Glomerular endothelial cell (primary cell): ENCODE results near the gene THRB. TPM values are rescaled to one million over a fixed set of nuclear protein-coding genes. Genes with fewer than 3 reads are reported as not detected.

ENCODE experiments used
- DNase-seq: peaks from one replicate; pipeline ENCODE4 v3.0.0-alpha.2; 2011; ENCODE audit warnings: low read depth, low spot score; ENCODE audit errors: extremely low read depth
- total RNA-seq: library from RNA; depleted of rRNA; stranded (reverse); fragments of >200 nt; gene quantifications from 2 replicates; pipeline ENCODE4 v1.2.3, GENCODE V29; 2015

Gene THRB
- total RNA-seq, 1 donor from 2014 or later: 0.06 TPM

DNA sequence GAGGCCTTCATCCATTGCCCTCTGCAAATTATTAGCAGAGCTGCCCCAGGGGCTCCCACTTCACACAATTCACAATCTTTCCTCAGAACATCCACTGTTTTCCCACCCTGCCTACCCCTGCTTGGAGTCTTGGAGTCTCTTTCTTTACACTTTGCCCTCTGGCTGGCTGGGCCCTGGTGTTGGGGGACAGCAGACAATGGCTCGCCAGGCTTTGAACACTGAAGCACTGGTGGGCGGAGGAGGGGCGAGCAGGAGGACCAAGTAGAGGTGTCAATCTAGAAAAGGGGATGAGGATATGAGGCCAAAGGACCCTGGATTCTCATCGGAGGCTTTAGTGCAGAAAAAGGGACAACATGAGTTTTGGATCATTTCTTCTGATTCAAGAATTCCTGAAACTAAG lies 337.5 kb downstream of the THRB start:
- no peak for DNase-seq

DNA sequence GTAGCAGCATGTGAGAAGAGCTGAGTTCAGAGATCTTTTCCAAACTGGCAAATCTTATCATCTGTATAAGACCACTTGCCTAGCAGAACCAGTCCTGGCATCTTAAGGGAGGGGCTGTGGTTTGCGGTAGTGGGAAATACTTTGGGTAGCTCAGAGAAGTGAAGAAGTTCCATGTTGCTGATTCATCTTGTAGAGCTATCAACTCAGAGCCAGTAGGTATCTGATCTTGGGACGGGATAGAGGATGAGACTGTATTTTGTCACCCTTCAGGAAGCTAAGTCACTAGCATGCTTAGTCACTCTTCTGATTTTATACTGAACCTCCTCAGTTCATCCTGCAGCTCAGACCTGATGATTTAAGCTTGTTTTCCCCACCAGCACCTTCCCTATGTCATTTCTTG lies 338.2 kb downstream of the THRB start:
- no peak for DNase-seq

DNA sequence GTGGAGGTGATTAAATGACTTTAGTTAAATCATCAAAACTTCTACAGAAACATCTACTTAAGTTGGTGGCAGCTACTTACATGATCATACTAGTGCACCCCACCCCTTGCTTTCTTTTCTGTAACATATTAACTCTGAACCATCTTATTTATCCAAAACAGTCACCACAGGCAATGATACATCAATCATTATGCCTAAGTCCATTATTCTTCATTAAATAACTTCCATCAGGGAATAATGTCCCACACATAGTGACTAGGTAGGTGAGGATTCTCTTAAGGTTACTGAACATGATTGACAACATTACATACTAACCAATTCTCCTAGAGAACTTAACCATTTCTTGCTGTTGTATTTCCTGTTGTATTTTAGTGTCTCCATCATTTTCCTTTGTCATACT lies 339.4 kb downstream of the THRB start:
- DNase-seq: no peak

DNA sequence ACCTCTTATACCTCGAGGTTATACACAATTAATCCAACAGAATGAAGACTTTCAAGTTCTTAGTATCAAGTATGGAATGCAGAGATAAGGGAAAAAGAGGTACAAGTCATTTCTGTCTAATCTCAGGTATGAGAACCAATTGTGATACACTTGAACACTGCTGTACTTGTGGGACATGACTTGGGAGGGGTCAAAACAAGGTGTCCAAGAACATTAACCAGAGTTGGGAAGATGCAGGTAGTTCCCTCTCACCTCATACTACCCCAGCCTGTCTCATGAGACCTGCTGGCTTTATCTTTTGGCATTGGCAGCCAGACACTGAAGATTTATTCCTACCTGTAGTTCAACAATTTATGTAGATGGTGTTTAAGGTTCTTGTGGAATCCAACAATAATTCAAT lies 339.9 kb downstream of the THRB start:
- no peak for DNase-seq

DNA sequence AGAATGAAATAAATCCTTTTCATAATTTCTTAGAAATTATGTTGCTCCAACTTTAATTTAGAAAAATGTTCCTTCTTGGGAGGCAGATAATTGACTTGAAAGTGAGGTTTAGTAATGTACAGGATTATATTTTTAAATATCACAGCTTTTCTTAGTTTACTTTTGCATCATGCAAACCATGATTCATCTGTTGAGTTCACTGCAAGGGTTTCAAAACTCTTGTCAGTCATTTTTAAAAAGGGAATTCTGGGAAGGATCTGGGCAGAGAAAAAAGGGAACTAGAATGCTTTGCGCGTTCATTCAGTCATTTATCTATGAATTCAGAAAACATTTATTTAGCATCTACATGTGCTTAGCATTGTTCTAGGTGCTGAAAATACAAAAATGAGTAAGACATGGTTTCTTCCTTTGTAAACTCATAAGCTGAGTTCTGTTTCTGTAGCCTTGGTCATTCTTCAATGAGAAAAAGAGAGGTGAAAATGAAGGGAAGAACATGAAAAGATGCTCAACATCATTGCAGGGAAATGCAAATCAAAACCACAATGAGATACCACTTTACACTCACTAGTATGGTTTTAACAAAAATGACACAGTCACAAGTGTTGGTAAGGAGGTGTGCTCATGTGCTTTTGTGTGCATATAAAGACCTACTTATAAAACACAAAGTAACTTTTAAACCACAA lies 340.5 kb downstream of the THRB start:
- no peak for DNase-seq

DNA sequence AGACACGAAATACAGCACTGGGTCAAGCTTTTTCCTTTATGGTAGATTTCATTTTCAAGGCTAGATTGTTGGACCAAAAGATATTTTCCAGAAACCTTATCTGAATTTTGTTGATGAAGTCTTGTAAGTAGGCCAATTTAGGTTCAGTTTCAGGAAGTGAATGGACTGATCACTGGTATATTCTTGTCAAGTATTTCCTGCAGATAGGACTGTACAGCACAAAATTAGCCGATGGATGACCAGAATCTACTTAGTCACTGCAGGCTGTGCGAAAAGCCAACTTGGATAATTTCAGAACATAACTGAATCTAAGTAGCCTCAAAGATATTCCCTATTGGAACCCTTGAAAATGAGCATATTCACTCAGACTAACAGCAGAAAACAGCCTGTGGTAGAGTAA lies 343.1 kb downstream of the THRB start:
- no peak for DNase-seq

DNA sequence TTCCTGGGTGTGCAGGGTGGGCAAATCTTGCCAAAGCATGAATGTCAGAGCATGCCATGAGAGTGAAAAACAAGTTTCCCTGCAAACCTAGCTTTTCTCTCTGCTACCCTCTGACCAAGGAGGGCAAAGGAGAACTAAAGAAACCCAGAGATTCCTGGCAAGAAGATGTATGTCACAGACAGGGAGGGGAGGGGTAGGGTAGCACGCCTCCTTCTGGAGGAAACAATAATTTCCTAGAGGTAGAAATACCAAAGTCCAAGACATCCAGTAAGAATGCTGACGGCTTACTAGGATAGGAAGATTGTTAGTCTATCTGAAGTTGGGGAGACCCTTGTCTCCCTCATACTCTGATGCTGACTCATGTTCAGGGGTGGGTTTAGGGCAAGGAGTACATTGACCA lies 345.6 kb downstream of the THRB start:
- DNase-seq: no peak

DNA sequence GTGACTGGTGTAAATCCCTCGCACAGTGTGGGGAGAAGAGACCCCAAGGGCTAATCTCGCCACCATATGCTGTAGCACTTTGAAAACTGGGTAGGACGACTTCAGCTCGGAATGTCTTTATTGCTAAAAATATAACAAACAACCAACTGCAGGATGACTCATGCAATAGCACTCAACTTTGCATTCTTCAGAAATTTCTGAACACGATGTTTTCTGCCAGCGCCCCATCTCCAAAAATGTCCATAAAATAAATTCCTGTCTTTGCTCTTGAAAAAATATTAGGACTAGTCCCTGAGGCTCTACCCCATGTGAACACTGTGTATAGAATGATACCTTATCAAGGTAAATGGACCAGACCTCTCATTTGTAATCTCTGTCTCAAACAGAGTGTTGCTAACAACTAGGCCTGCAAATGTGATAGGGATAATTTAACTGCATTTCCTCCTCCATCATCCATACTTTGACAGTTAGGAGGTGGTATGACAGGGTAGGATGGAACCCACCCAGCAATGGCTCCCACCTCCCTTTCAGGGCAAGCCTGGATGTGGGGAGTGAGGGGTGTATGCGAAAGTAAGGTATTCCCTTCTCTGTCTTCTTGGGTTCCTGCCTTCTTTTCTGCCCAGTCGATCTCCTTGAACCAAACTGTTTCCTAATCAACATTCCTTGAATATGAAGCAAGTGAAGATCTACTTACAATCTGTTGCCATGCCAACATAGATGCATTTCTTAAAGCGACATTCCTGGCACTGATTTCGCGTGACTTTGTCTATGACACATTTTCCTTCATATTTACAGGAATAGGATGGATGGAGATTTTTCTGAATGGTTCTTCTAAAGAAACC lies 348.4 kb downstream of the THRB start:
- DNase-seq: peak; percentile 18

DNA sequence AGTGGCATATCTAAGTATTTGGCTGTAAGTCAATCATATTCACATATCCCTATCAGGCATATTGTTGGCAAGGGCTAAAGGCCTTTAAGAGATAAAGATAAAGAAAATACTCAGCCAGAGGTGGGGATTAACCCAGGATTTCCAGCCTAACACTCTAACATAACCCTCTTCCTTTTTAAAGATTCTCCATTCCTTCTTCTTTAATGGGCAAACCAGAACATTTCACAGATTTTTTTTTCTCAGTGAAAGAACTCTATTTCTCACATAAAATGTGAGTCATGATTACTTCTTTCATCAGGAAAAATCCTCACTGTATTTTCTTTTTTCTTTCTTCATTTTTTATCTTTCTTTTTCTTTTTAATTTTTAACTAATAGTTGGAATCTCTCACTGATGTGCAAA lies 349.2 kb downstream of the THRB start:
- DNase-seq: no peak

DNA sequence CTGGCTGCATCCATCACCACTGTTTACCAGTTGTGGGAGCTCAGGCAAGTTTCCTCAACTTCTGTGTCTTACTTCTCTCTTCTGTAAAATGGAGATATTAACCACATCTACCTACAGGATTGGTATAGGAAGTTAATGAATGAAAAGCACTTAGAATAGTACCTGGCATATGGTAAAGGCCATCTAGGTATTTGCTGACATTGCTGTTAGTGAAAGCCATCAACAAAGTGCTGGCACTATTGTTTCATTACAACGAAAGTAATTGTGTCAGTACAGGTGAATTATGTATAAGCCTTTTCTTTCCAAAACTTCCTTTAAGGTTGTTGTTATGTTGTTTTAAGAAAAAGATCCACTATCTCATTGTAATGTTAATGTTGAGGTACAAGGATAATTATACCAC lies 352.5 kb downstream of the THRB start:
- DNase-seq: no peak

DNA sequence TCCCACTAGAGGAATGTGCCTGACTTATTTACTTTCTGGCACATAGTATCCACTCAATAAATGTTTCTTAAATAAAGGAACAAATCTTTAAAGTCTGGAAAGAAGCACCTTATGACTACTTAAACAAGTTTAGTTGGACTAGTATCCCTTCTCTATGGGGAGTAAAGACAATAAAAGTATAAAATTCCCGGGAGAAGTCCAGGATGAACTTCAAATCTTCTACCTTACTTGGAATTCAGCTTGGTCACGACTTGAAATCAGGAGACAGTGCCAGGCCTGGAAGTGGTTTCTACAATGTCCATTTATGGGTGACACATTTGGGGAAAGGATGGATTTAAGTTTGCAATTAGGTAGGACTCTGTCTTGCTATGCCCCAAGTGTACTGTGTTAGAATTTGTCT lies 353.1 kb downstream of the THRB start:
- DNase-seq: no peak

DNA sequence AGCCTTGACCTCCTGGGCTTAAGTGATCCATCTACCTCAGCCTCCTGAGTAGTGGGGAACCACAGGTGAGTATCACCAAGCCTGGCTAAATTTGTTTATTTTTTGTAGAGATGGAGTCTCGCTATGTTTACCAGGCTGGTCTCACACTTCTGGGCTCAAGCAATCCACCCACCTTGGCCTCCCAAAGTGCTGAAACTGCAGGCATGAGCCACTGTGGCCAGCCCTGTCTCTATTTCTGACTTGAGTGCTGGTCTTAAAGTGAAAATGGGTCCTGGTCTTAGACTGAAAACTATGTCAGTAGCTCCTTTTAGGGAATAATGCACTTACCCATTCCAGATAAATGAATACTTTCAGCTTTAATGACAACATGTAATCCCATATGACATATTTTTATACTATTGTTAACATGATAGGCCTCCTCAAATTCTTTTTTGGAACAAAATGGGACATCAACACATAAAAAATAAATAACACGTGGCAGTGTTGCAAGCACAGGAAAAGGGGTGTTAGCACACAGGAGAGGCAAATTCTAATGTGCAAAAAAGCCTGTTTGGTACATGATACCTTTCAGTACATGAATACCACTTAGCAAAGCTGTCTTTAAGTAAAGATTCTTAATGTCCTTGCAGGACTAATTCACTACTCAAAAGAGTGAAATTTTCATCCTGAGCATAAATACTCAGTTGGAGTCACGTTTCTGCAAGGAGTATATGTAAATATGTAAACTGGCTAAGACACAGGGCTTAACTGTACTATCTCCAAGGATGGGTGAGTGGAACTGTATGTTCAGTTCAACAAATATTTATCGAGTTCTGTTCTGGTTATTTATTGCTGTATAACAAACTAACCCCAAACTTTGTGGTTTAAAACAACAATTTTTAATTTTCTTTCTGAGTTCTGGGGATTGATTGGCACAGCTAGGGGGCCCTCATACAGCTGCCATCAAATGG lies 354.9 kb downstream of the THRB start:
- no peak for DNase-seq

DNA sequence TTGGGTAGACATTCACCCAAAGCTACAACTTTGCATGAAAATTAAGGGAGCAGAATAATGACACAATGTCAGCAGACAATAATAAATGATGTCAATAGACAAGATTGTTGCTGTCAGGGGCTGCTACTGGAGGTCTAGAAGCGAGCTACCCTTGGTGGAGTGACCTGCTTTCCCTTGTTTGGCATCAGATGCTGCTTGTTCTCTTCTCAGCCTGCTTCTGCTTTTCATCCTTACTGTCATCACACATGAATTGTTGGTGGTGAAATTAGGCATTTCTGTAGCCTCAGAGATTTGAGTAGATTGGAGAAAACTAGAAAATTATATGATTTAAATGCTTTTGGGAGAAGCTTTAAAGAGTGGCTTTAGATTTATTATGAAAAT lies 355.8 kb downstream of the THRB start:
- DNase-seq: no peak

DNA sequence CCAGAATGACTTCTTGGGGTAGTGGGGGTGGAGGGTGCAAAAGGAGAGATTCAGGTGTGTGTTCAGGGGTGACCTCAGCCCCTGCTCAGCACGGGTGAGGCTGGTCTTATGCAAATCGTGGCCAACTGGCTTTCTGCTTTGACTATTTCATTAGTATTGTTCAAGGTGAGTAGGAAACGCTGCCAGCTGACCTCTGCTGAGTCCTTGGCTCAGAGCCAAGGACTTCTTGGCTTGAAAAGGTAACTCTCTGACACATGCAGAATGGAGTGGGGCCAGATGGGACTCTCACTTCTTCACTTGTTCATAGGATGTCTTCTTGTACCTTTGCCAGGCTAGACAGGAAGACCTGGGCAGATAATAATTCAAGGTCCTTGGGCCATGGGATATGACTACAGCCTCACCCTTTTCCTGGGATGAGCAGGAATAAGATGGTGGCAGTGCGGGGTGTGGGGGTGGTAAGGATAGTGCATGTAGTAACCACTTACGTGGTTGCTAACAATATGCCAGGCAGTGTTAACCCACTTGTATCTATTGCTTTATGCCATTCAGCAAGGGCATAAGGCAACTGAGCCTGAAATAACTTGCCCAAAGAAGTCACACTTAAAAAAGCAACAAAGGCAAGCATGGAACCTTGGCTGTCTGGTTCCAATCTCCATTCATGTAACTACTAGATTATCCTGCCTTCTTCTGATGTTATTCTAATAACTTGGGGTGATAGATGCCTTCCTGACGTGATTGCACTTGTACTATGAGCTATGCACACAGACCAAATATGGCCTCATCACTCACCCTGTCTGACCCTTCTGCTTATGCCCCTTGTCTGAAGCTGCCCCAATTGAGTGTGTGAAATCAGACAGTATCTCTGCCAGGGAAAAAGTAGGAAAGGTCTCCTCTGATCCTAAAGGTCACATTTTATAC lies 356.4 kb downstream of the THRB start:
- no peak for DNase-seq

DNA sequence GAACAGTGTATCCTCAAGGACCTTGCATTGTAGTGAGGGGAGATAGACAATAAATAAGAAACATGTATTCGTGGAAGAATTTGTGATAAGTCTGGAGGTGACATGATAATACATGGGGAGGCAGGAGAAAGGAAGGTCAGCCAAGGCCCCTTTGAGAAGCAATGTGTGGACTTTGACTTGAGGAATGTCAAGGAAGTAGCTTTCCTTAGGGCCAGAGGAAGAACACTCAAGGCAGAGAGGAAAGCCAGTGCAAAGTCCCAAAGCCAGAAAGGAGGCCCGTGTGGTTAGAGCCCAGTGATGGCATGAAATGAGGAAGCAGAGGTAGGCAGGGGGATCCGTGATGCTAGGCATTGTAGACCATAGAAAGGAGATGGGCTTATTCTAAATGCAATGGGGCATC lies 357.3 kb downstream of the THRB start:
- DNase-seq: no peak

DNA sequence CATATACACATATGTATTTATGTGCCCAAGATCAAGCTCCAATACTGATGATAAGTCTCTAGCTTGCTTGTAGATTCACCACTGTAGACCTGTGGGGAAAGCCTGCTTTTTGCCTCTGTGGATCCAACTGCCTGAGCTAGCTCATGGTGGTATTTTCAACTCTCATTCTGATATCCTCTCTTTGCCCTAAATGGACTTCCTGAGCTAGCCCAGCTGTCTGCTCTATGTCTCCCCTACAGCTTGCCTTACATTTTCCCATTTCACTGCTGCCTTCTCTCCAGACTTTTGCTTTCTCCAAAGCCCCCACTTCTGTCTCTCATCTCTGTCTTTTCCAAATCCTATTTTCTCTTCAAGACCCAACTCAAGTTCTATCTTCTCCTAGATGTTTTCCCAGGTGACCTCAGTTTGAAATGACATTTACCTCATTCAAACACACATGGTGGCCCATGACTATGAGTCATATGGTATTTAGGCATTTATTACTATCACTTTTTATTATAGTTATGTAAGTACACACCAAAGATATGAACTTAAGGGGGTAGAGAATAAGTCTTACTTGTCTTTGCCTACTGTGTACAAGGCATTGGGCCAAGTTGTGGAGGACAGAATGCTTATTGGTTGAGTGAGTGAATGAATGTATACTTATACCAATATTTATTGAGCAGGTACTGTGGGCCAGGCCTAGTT lies 357.9 kb downstream of the THRB start:
- DNase-seq: no peak

DNA sequence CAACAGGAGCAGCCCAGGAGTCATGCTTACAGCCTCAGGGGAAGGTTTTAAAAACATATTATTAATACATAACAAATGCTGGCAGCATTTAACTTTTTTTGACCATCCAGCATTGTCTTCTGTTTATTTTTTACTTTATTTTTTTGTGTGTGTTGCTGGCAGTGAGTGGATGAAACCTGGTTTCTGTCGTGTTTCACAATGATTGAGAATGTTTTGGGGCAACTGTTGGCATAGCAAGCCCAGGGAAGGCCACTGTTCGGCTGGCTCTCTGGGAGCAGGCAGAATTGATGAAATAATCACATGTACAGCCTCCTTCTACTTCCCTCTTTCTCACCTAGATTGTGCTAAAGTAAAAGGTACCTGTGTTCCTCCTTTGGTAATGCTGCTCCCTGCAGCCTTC lies 359.4 kb downstream of the THRB start:
- DNase-seq: no peak

DNA sequence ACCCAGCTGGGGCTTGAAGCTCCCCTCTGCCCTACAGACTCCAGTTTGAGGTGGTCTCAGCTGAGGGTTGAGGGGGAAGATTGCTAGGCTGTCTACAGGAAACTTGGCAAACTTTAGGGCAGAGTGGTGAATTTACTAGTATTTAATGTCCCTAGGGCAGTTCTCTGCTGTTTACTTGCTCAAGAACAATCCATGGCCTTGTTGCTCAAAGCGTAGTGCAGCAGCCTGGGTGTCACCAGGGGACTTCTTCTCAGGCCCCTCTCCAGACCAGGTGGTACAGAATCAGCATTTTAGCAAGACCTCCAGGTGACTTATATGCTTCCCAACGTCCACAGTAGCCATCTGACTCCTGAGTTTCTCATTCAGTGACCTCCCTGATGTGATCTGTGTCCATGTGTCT lies 360.7 kb downstream of the THRB start:
- DNase-seq: no peak

DNA sequence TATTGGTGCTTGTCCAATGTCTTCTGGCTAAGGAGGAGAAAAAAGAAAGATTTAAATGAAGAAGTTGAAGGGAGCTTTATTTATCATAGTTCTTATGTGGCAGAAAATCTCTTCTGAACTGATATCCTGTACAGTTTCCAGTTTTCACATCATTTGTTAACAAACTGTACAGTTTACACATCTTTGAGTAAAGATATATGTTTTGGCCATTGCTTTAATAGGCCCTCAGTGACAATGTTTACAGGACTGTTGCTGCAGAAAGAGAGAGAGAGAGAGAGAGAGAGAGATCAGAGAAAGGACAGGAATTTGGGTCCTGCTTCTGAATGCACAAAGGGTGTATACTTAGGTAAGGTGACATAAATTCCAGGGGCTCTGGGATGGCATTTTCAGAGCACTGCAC lies 361.2 kb downstream of the THRB start:
- DNase-seq: no peak

DNA sequence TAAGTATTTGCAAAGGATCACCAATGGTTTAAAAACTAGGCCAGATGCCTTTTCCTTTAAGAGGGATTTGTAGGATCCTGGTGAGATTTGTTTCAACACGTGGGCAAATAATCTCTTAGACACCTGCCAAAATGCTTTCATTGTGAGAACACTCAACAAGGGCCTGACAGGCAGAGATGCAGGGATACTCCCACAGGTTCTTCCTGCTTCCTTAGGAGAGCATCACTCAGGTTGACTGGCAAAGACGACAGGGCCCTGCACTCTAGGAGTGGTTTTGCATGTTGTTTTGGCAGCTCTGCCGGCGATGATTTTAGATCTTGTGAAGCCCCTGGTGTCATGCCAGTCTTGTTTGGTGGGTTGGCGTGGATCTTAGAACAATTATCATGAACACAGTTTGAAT lies 365.1 kb downstream of the THRB start:
- DNase-seq: no peak
